GM12874 (cell line): ENCODE results near the gene SLC48A1.

Experiments used
- CTCF ChIP-seq: IDR thresholded peaks from 2 replicates; pipeline ENCODE4 v1.5.1; 2011; ENCODE audit warnings: low read depth, mild to moderate bottlenecking, control low read depth, low read length, moderate library complexity; ENCODE audit not compliant: insufficient read depth

Gene SLC48A1

GRCh38 chr12:47773062-47773857 lies at the start of gene SLC48A1:
Gene SLC48A1 (plus strand): TSS chr12:47773238. CDS start chr12:47773305, 67 bp downstream.
- peak; percentile 31; the same call in 1 of the 2 replicates for TF ChIP-seq CTCF

- no peak for TF ChIP-seq CTCF
Measured at GRCh38 chr12:47725091-47725772, 47.8 kb upstream of the SLC48A1 start, which contains the start of gene ENDOU. Gene ENDOU (minus strand): TSS chr12:47725490. CDS start chr12:47725413, 77 bp downstream.

- no peak for TF ChIP-seq CTCF
Measured at GRCh38 chr12:47725893-47726292, 47.1 kb upstream of the SLC48A1 start.

GRCh38 chr12:47729233-47729632 lies 43.8 kb upstream of the SLC48A1 start:
- no peak for TF ChIP-seq CTCF

DNA sequence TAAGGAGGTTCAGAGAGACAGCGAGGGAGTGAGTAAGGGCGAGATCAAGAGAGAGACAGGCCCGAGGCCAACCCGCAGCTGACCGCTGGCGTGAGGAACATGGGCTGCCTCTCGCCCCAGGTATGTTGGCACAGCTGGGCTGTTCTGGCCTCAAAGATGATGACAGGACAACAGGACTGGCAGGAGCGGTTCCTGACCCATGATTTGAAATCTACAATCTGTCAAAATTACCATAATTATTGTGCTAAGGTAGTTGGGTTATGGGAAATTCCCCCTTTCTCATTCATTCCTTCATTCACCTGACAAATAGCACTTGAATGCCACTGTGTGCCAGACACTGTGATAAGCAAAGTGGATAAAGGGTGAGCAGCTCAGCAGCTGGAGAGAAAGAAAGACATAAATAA lies 42.7 kb upstream of the SLC48A1 start:
- no peak for TF ChIP-seq CTCF

- TF ChIP-seq CTCF = no peak
Measured at GRCh38 chr12:47731723-47732122, 41.3 kb upstream of the SLC48A1 start.

DNA sequence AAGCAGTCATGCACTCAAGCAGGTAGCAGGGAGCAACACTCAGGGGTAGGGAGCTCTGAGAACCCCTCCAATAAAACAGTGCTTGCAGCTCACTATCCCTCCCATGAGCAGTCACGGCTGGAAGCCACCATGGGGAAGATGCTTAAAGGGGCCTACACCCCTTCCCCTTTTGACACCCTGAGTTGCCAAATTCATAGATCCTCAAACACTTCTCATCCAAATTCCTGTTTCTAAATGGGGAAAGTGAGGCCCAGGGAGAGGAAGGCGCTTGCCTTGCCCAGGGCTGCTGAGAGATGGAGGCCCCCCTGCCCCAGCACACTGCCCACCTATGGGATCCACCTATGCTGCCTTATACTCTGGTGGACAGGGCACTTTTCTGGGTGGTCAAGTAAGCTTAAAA lies 40.5 kb upstream of the SLC48A1 start:
- TF ChIP-seq CTCF = no peak
